ENCODE data around the gene HDHD2. TPM values are rescaled to one million over a fixed set of nuclear protein-coding genes. Genes with fewer than 3 reads are reported as not detected.

The HDHD2 gene
- total RNA-seq, 1 donor from 2014 or later, result 59.8 TPM

DNA sequence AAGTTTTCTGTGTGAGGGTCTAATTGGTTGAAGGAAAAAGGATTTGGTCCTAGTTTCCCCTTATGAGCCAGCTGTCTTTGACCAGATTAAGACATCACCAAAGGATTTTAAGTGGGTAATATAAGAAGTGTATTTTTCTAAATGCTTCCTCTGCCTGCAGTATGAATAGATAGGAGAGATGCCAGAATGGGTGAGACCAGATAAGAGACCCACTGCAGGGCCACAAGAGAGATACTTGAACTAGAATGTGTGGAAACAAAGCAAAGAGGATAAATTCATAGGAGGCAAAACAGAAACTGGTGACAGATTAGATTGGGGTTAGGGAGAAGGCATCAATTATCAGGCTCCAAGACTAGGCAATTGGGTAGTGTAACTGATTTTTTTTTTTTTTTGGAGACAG, 1.1 kb upstream of the HDHD2 start:
- Mint-ChIP-seq H3K27me3 (ENCODE audit: low read depth) (no peaks in the 10 kb centered on the region), H3K4me1 (peaks cover 35% of the 10 kb centered on the region), H3K4me3 (peak overlapping the region; percentile 96), H3K9me3 (no peaks in the 10 kb centered on the region), H3K27ac (ENCODE audit: unreplicated experiment) (no peak overlapping the region), H3K36me3 (ENCODE audit: low read depth) (no peaks in the 10 kb centered on the region)
- TF ChIP-seq, protein P1, sequence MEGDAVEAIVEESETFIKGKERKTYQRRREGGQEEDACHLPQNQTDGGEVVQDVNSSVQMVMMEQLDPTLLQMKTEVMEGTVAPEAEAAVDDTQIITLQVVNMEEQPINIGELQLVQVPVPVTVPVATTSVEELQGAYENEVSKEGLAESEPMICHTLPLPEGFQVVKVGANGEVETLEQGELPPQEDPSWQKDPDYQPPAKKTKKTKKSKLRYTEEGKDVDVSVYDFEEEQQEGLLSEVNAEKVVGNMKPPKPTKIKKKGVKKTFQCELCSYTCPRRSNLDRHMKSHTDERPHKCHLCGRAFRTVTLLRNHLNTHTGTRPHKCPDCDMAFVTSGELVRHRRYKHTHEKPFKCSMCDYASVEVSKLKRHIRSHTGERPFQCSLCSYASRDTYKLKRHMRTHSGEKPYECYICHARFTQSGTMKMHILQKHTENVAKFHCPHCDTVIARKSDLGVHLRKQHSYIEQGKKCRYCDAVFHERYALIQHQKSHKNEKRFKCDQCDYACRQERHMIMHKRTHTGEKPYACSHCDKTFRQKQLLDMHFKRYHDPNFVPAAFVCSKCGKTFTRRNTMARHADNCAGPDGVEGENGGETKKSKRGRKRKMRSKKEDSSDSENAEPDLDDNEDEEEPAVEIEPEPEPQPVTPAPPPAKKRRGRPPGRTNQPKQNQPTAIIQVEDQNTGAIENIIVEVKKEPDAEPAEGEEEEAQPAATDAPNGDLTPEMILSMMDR (conservative IDR thresholded peaks at IDR 0.05), result no peak
- DNase-seq (ENCODE audit: low read depth, low spot score), result no peak

DNA sequence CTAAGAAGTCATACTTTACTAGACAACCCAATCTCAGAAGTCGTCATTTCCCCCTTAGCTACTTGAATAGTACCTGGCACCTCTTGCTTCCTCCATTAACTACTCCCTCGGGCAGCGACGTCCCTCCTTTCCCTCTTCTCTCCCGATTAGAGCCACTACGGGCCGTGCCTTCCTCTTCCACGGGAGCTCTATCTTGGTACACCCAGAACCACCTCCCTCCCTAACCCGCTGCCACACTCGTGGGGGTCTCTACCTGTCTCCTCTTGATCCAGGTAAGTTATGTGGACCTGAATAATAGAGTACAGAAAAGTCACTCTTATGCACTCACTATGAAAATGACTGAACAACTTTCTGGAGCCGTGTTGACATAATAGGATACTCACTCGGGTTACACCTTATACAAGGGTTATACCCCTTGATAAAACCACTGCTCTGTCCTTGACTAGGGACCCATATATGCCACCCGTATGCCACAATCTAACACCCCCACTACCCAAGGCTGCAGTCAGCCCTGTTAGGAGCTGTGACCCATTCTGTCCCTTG, 595 bp upstream of the HDHD2 start:
- Mint-ChIP-seq H3K9me3 (no peaks in the 10 kb centered on the region), H3K4me3 (peak overlapping the region; percentile 96), H3K36me3 (ENCODE audit: low read depth) (no peaks in the 10 kb centered on the region), H3K27ac (ENCODE audit: unreplicated experiment) (peak overlapping the region; percentile 96), H3K4me1 (peaks cover 40% of the 10 kb centered on the region), H3K27me3 (ENCODE audit: low read depth) (no peaks in the 10 kb centered on the region)
- TF ChIP-seq, protein P1 (conservative IDR thresholded peaks at IDR 0.05), result no peak
- no peak for DNase-seq (ENCODE audit: low read depth, low spot score)

DNA sequence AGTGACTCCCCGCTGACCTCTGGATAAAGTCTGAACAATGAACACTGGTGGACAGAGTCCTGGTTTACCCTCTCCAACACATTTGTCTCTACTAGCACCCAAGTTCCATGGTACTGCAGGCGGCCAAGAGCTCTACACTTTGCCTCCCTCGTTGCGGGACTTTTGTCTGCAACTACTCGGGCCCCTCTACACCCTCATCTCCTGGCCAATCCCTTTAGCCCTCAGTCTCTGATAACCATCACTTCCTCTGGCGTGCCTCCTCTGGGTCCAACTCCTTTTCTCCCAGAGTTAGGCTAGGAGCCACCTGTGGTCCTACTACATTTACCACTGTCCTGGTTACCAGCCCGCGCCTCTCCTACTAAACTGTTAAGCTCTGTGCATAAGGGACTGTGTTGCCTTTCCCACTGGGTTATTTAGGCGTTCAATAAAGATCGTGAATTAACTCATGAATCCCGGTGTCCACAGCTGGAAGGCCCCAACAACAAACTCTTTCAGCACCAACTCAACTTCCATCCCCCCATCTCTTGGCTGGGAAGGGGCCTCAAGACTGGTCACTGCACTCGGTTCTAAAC, 757 bp downstream of the HDHD2 start:
- Mint-ChIP-seq H3K9me3 (no peaks in the 10 kb centered on the region), H3K36me3 (ENCODE audit: low read depth) (peaks cover 2% of the 10 kb centered on the region), H3K27me3 (ENCODE audit: low read depth) (no peaks in the 10 kb centered on the region), H3K27ac (ENCODE audit: unreplicated experiment) (peak overlapping the region; percentile 96), H3K4me3 (peak overlapping the region; percentile 96), H3K4me1 (peaks cover 45% of the 10 kb centered on the region)
- TF ChIP-seq, protein P1 (conservative IDR thresholded peaks at IDR 0.05), result no peak
- peak; percentile 3 for DNase-seq (ENCODE audit: low read depth, low spot score)

GRCh38 chr18:47146206-47146605, 4.1 kb downstream of the HDHD2 start:
- TF ChIP-seq, protein P1 (conservative IDR thresholded peaks at IDR 0.05), result no peak
- no peak for DNase-seq (ENCODE audit: low read depth, low spot score)
- H3K9me3 Mint-ChIP-seq, result no peaks in the 10 kb centered on the region
- no peaks in the 10 kb centered on the region for H3K27me3 Mint-ChIP-seq (ENCODE audit: low read depth)
- H3K36me3 Mint-ChIP-seq (ENCODE audit: low read depth), result peaks cover 4% of the 10 kb centered on the region
- peaks cover 41% of the 10 kb centered on the region for H3K4me1 Mint-ChIP-seq
- H3K4me3 Mint-ChIP-seq, result peak overlapping the region; percentile 2
- H3K27ac Mint-ChIP-seq (ENCODE audit: unreplicated experiment), result no peak overlapping the region

DNA sequence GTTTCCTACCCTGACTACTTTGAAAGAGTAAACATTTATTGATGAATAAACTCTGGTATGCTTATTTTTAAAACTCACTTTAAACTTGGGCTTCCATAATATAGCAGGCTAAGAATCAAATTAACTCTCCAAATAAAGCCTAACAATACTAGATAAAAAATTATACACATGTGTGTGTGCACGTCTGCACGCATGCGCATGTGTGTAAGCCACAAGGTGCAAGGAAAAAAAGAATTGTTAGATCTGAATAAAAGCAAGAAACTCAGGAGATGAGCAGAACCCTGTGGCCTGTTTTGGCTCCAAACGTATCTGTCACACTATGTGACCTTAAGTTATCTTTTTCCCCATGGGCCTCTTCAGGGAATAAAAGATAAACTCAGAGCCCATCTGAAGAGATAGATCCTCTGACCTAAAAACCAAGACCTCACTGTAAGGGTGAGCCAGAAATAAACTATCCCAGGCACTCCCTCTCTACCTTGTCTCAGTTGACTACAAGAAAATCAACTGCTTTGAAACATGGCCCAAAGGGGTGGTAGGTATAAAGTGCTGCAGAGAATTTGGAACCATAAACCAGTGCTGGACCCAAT, 6.3 kb downstream of the HDHD2 start:
- TF ChIP-seq, protein P1 (conservative IDR thresholded peaks at IDR 0.05), result no peak
- Mint-ChIP-seq H3K4me3 (no peak overlapping the region), H3K9me3 (no peaks in the 10 kb centered on the region), H3K4me1 (peaks cover 21% of the 10 kb centered on the region), H3K27me3 (ENCODE audit: low read depth) (no peaks in the 10 kb centered on the region), H3K27ac (ENCODE audit: unreplicated experiment) (no peak overlapping the region), H3K36me3 (ENCODE audit: low read depth) (peaks cover 6% of the 10 kb centered on the region)
- DNase-seq (ENCODE audit: low read depth, low spot score), result no peak

Measured in neural crest cell (in vitro differentiated cells).